Left lung (tissue), 10 donors: ENCODE results near the gene SPNS2. TPM values are rescaled to one million over a fixed set of nuclear protein-coding genes. Genes with fewer than 3 reads are reported as not detected.

Experiments
- ATAC-seq: fragments of 200-7000 bp; cut with Tn5 transposase; one replicate; pipeline ENCODE4 v1.9.1; 2020; ENCODE audit warnings: moderate library complexity
- DNase-seq, 4 donors: peaks; one replicate each; pipeline ENCODE4 v3.0.0-alpha.2; 2013 to 2020
- H3K27ac ChIP-seq, 2 donors: fragments of 200-600 bp; sonication (generic) in 1 of 2; one replicate each; pipeline versions ENCODE4 v1.5.0 to v1.8.0; 2020 to 2021
- H3K27me3 ChIP-seq, 2 donors: fragments of 200-600 bp; sonication (generic) in 1 of 2; one replicate each; pipeline versions ENCODE4 v1.5.0 to v1.8.0; 2020 to 2021
- H3K36me3 ChIP-seq, 2 donors: fragments of 200-600 bp; sonication (generic) in 1 of 2; one replicate each; pipeline versions ENCODE4 v1.5.0 to v1.8.0; 2020 to 2021
- H3K4me1 ChIP-seq, 2 donors: fragments of 200-600 bp; one replicate each; pipeline ENCODE4 v1.8.0; 2021
- H3K4me3 ChIP-seq, 2 donors: fragments of 200-600 bp; sonication (generic) in 1 of 2; one replicate each; pipeline versions ENCODE4 v1.5.0 to v1.8.0; 2020 to 2021; ENCODE audit warnings: mild to moderate bottlenecking in 1 of 2
- H3K9me3 ChIP-seq, 2 donors: fragments of 200-600 bp; sonication (generic) in 1 of 2; one replicate each; pipeline versions ENCODE4 v1.5.0 to v1.8.0; 2020 to 2021
- intact Hi-C, 2 donors: fragments of 100-400 bp; cut with DNase I; formaldehyde crosslinking; loops; one replicate each; pipeline versions ENCODE4 v1.11.2 to v1.14.2; 2022
- polyA plus RNA-seq, 6 donors: library from polyadenylated mRNA; unstranded; fragments of 120-200 nt; gene quantifications; one replicate each; pipeline ENCODE4 v1.2.1, GENCODE V29; 2013; ENCODE audit not compliant: insufficient read length in 6 of 6
- total RNA-seq, 2 donors: library from RNA; stranded (reverse); fragmentation: NEBNext Ultra II Directional; extraction: Animal tissue kit (Norgen Biotek cat#: 25700); gene quantifications; one replicate each; pipeline ENCODE4 v1.2.1, GENCODE V29; 2021
- TF ChIP-seq, protein P1 (sequence below), 2 donors: fragments of 200-600 bp; sonication (generic) in 1 of 2; IDR thresholded peaks; one replicate each; pipeline versions ENCODE4 v1.5.0 to v1.8.0; 2021; ENCODE audit warnings: antibody characterized with exemption in 2 of 2
- donor health status: DM: no; HTN: yes; CAD: no.
- donor health status: DM: no; HTN: no; CAD: no.

Gene SPNS2
- total and polyA plus RNA-seq, 8 donors, result 19.6 to 52.4 (median 24.3) TPM

DNA sequence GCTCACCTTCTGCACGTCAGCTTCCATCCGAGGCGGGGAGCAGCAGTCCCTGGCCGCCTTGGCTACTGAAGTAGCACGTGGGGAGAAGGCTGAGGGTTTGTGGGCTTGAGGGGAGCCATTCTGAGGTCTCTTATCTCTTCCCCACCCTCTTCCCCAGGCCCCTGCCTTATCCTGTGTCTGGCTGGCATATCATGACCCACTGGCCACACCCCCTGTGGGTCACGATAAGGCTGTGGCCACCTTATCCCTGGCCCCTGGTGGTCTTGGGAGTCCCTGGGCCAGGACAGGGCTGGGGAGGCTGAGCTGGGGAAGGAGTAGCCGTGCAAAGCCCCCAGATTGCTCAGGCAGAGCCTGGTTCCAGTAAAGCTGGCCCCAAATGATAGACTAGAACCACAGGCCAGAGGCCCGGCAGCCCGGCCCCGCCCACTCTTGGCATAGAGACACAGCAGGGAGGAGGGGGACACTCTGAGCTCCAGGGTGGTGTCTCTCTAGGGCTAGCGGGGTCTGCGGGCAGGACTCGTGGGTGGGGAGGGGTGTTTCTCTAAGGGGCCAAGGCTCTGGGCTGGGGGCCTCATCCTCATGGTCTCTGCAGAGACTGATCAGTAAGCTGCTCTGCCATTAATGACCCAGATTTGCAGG is 7.6 kb downstream of the SPNS2 start:
- no peak for DNase-seq
- no peak for ATAC-seq
- intact Hi-C loops, result no loop called here

DNA sequence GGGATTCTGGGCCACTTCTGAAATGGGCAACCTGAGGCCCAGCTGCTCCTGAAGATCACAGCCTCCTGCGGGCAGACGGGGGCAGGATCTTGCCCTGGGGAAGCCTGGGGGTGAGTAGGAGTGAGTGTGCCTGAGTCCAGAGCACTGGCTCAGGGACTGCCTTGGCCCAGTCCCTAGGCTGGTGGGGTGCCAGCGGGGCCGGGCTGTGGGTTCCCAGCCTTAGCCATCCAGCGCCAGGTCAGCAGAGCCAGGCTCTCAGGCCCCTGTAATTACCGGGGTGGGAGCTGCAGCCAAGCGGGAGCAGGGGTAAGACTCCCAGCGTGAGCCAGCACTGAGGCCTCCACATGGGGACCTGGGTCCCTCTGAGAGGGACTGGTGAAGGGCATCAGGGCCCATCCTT is 8.2 kb downstream of the SPNS2 start:
- no peak overlapping the region for H3K4me3 ChIP-seq
- TF ChIP-seq, protein P1, sequence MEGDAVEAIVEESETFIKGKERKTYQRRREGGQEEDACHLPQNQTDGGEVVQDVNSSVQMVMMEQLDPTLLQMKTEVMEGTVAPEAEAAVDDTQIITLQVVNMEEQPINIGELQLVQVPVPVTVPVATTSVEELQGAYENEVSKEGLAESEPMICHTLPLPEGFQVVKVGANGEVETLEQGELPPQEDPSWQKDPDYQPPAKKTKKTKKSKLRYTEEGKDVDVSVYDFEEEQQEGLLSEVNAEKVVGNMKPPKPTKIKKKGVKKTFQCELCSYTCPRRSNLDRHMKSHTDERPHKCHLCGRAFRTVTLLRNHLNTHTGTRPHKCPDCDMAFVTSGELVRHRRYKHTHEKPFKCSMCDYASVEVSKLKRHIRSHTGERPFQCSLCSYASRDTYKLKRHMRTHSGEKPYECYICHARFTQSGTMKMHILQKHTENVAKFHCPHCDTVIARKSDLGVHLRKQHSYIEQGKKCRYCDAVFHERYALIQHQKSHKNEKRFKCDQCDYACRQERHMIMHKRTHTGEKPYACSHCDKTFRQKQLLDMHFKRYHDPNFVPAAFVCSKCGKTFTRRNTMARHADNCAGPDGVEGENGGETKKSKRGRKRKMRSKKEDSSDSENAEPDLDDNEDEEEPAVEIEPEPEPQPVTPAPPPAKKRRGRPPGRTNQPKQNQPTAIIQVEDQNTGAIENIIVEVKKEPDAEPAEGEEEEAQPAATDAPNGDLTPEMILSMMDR (IDR thresholded peaks at IDR 0.05), result no peak
- DNase-seq (no peak), ATAC-seq (no peak)
- no peaks in the 10 kb centered on the region for H3K36me3 ChIP-seq
- intact Hi-C loops, result no loop called here
- H3K27ac ChIP-seq, result no peak overlapping the region
- no peaks in the 10 kb centered on the region for H3K9me3 ChIP-seq
- peaks cover 3 to 99% of the 10 kb centered on the region in 2 donors for H3K4me1 ChIP-seq
- H3K27me3 ChIP-seq, result no peaks in the 10 kb centered on the region

More for the DNA sequence above, 7.6 kb downstream of the SPNS2 start:
- Histone ChIP-seq H3K4me1 (peaks cover 3 to 99% of the 10 kb centered on the region in 2 donors), H3K36me3 (no peaks in the 10 kb centered on the region), H3K9me3 (no peaks in the 10 kb centered on the region), H3K27ac (peak overlapping the region; percentile 17 to 53), H3K4me3 (no peak overlapping the region), H3K27me3 (peaks cover 0 to 3% of the 10 kb centered on the region in 2 donors)
- TF ChIP-seq, protein P1 (IDR thresholded peaks at IDR 0.05), result no peak

DNA sequence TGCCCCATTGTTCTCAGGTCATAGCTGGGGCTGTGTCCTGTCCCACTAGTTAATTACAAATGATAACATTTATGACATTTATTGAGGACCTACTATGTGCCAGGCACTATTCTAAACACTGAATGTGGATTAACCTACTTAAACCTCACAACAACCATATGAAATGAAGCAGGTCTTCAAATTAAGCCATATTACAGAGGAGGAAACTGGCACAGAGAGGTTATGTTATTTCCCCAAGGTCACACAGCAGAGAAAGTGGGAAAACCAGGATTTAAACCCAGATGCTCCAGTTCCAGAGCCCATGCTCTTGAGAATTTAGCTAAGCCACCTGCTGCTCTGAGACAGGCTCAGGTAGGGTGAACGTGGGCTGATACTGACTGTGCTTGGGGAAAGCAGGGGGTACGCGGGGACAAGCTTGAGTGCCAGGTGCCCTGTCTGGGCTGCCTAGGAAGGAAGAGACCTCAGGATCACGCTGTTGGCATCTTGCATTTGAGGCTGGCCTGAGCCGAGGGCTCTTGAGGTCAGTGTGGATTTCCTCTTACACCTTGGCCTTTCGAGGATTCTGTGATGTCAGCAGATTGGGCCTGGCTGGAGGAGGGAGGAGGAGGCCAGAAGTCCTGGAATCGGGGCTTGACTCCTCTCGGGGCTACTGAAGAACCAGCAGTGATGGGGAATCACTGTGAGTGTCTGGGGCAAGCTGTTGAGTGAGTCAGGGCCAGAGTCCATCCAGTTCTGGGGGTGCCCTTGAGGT is 8.9 kb downstream of the SPNS2 start:
- H3K4me1 ChIP-seq, result peaks cover 3 to 99% of the 10 kb centered on the region in 2 donors

DNA sequence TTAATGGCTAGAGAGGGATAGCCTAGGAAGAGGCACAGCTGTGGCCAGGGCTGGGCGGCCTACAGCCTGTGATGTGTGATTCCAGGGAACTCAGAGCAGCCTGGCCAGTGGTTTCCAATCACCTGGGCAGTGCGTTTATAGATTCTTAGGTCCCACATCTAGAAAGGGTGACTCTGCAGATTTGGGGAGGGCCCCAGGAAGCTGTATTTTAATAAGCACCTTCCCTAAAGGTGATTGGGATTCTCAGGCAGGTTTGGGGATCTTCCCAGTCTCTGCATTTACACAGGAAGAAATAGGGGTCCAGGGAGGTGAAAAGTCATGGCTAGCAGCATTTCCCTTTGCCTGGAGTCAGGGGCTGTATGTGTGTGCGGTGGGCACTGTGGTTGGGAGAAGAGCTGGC is 9.5 kb downstream of the SPNS2 start:
- Histone ChIP-seq H3K36me3 (no peaks in the 10 kb centered on the region), H3K27ac (peak overlapping the region; percentile 22 to 63), H3K27me3 (no peaks in the 10 kb centered on the region), H3K9me3 (no peaks in the 10 kb centered on the region), H3K4me3 (no peak overlapping the region), H3K4me1 (peaks cover 3 to 98% of the 10 kb centered on the region in 2 donors)
- ATAC-seq, result no peak
- TF ChIP-seq, protein P1 (IDR thresholded peaks at IDR 0.05), result no peak
- no peak for DNase-seq
- intact Hi-C loops, result no loop called here

More for the DNA sequence above, 8.9 kb downstream of the SPNS2 start:
- Histone ChIP-seq H3K27me3 (no peaks in the 10 kb centered on the region), H3K36me3 (no peaks in the 10 kb centered on the region), H3K9me3 (no peaks in the 10 kb centered on the region), H3K27ac (peak overlapping the region; percentile 22 to 63), H3K4me3 (no peak overlapping the region)
- TF ChIP-seq, protein P1 (IDR thresholded peaks at IDR 0.05), result no peak
- intact Hi-C loops, result no loop called here
- peak; percentile 59 for ATAC-seq
- no peak for DNase-seq

DNA sequence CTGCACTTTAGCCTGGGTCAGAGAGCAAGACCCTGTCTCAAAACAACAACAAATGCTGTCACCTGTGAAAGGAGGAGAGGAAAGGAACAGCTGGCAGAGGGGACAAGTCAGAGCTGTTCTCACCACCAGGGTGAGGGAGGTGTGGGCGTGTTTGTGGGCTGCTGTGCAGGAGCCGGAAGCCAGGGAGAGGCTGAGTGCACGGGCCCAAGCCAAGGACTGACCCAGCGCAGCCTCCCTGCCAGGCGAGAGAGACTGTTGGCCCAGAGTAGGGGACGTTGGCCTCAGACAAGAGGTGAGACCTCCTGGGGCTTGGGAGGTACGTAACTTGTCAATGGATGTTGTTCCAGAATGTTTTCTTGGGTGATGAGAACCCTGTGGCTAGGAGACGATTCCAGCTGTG is 10.7 kb downstream of the SPNS2 start:
- Histone ChIP-seq H3K4me1 (peaks cover 5 to 97% of the 10 kb centered on the region in 2 donors), H3K9me3 (no peaks in the 10 kb centered on the region), H3K4me3 (no peak overlapping the region), H3K27ac (peak overlapping the region; percentile 47 to 63), H3K27me3 (no peaks in the 10 kb centered on the region), H3K36me3 (no peaks in the 10 kb centered on the region)
- peak; percentile 27 for ATAC-seq
- DNase-seq, result no peak
- TF ChIP-seq, protein P1 (IDR thresholded peaks at IDR 0.05), result no peak
- intact Hi-C loops, result no loop called here
